GM12892 (cell line): ENCODE measurements around the gene DNAJA3.

Experiments used
- POLR2A ChIP-seq: IDR thresholded peaks from 2 replicates; pipeline ENCODE4 v1.6.1; 2011; ENCODE audit warnings: low read depth, low read length, control low read depth
- POLR2AphosphoS5 ChIP-seq: IDR thresholded peaks from 2 replicates; pipeline ENCODE4 v1.6.1; 2011; ENCODE audit warnings: low read depth, low read length, control low read depth

DNA sequence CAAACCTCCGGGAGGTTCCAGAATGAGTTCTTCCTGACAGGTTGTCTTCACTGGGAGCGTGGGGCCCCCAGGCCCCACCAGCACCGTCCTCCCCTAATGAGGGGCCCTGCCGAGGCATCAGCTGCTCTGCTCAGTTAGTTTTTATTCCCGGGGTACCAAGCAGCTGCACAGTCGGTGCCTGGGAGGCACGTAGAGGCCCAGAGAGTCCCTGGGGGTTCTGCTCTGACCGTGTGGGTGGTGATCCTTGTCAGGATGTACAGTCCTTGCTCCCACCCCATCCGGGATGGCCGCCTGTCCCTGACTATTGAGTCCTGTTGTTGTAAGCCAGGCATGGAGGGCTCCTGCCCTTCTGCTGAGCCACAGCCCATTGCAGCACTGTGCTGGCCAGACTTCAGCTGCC, 30.3 kb downstream of the DNAJA3 start:
- TF ChIP-seq POLR2A (no peak), POLR2AphosphoS5 (no peak)
